Left ventricle myocardium inferior (tissue), 1 donor: ENCODE data around the gene INO80C. TPM values are rescaled to one million over a fixed set of nuclear protein-coding genes. Genes with fewer than 3 reads are reported as not detected.

Source experiments
- DNase-seq: peaks from one replicate; pipeline ENCODE4 v3.0.0-alpha.2; 2020
- H3K27ac ChIP-seq: fragments of 200-600 bp; replicated peaks from 2 replicates; pipeline ENCODE4 v1.8.0; 2021
- H3K27me3 ChIP-seq: fragments of 200-600 bp; 2 replicates; pipeline ENCODE4 v1.8.0; 2021; ENCODE audit warnings: low read depth
- H3K36me3 ChIP-seq: fragments of 200-600 bp; 2 replicates; pipeline ENCODE4 v1.8.0; 2021
- H3K4me1 ChIP-seq: fragments of 200-600 bp; 2 replicates; pipeline ENCODE4 v1.8.0; 2021
- H3K4me3 ChIP-seq: fragments of 200-600 bp; 2 replicates; pipeline ENCODE4 v1.8.0; 2021; ENCODE audit warnings: mild to moderate bottlenecking, moderate library complexity
- H3K9me3 ChIP-seq: fragments of 200-600 bp; replicated peaks from 2 replicates; pipeline ENCODE4 v1.8.0; 2021
- intact Hi-C: fragments of 100-400 bp; cut with micrococcal nuclease; formaldehyde crosslinking; loops from one replicate; pipeline ENCODE4 v1.11.0; 2022
- total RNA-seq: library from RNA; stranded (reverse); fragmentation: NEBNext Ultra II Directional; extraction: Animal tissue kit (Norgen Biotek cat#: 25700); gene quantifications from one replicate; pipeline ENCODE4 v1.2.1, GENCODE V29; 2021
- TF ChIP-seq, protein P1 (sequence below): fragments of 200-600 bp; IDR thresholded peaks from 2 replicates; pipeline ENCODE4 v1.8.0; 2021; ENCODE audit warnings: antibody characterized with exemption, mild to moderate bottlenecking, borderline replicate concordance
- donor health status: DM: no; HTN: yes; CAD: no; lungs with severe emphysema.

INO80C gene
- total RNA-seq, 1 donor from 2014 or later = 20.3 TPM

DNA sequence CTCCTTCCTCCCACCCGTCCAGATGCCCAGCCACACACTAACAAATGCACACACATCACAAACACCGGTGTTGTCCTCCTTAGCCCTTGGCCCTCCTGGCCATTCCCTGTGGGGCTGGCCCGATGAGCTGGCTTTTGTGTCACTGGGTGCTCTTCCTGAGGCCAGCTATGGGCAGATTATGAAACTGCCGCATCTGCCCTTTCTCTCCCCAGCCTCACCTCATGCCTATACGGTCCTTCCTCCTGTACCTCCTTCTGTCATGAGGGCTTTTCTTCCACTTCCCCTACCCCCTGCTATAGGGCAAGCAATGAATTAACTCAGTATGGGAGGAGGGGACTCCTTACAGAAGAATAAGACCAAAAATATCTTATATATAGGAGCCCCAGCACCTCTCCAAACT is 10.3 kb upstream of the INO80C start:
- Histone ChIP-seq H3K27me3 (no peaks in the 10 kb centered on the region), H3K36me3 (no peaks in the 10 kb centered on the region), H3K4me3 (no peak overlapping the region), H3K27ac (no peak overlapping the region), H3K4me1 (peaks cover 26% of the 10 kb centered on the region), H3K9me3 (no peaks in the 10 kb centered on the region)
- TF ChIP-seq, protein P1, sequence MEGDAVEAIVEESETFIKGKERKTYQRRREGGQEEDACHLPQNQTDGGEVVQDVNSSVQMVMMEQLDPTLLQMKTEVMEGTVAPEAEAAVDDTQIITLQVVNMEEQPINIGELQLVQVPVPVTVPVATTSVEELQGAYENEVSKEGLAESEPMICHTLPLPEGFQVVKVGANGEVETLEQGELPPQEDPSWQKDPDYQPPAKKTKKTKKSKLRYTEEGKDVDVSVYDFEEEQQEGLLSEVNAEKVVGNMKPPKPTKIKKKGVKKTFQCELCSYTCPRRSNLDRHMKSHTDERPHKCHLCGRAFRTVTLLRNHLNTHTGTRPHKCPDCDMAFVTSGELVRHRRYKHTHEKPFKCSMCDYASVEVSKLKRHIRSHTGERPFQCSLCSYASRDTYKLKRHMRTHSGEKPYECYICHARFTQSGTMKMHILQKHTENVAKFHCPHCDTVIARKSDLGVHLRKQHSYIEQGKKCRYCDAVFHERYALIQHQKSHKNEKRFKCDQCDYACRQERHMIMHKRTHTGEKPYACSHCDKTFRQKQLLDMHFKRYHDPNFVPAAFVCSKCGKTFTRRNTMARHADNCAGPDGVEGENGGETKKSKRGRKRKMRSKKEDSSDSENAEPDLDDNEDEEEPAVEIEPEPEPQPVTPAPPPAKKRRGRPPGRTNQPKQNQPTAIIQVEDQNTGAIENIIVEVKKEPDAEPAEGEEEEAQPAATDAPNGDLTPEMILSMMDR = no peak
- intact Hi-C loops = no loop called here
- no peak for DNase-seq

DNA sequence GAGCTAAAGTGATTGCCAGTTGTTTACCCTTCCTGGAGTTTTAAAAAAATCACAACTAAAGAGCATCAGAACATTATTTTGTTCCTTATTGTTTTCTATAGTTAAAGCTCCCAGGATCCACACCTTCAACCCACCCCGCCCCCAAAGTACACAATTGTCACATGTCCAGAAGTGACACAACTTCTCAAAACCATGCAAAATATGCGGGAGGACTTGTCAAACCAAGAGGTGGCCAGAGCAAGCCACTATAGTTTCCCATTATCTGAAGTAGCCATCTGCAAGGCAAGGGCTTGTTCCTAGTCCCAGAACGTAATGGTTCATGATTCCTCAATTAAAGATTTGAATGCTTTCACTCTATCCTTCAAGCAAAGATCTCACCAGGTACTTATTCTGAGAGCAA is 9.9 kb upstream of the INO80C start:
- no peak for DNase-seq
- Histone ChIP-seq H3K4me3 (no peak overlapping the region), H3K27ac (no peak overlapping the region), H3K4me1 (peaks cover 22% of the 10 kb centered on the region), H3K36me3 (no peaks in the 10 kb centered on the region), H3K9me3 (no peaks in the 10 kb centered on the region), H3K27me3 (no peaks in the 10 kb centered on the region)
- TF ChIP-seq, protein P1 = no peak
- intact Hi-C loops = no loop called here

DNA sequence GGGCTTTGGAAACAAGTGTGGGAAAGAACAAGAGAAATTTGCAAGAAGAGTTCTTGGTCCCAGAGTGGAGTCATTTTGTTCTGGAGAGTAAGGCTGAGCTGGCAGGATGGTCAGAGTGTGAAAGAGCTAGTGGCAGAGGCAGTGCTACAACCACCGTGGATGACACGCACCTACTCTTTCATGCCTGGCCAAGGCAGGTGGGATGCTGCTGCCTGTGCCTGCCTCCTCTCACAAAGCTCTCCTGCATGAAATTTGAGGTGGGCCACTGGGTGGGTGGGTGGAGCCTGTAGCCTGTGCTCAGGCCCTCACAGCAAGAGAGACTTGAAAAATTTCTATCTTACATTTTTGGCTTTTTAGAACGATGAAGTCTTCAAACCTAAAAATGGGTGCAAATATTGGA is 9.4 kb upstream of the INO80C start:
- DNase-seq = no peak
- Histone ChIP-seq H3K27ac (no peak overlapping the region), H3K27me3 (no peaks in the 10 kb centered on the region), H3K9me3 (no peaks in the 10 kb centered on the region), H3K36me3 (no peaks in the 10 kb centered on the region), H3K4me3 (no peak overlapping the region), H3K4me1 (peaks cover 22% of the 10 kb centered on the region)
- intact Hi-C loops = no loop called here
- TF ChIP-seq, protein P1 = no peak

DNA sequence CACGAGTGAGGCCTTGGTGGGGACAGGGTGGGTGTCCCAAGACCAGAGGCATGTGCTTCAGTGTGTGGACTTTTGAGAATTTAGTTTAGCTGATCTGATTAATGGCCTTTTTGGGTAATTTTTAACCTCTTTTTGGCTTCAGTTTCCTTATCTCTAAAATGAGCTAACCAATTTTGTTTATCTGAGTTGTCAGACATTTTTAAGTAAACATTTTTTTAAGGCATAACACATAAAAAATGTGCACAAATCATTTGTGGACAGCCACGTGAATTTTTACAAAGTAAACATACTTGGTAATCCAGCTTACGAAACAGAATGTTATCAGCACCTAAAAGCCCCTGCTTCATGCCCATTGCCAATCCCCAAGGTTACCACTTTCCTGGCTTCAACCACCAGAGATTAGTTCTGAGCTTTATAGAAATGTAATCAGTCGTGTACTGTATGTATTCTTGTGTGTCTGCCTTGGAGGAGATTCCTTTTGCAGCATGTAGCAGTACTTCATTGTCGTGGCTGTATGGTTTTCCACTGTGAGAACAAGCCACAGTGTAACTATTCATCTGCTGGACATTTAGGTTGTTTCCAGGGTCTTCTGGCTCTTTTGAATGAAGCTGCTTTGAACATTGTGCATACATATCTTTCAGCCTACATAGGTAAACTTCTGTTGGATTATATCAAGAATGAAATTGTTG is 8.4 kb upstream of the INO80C start:
- Histone ChIP-seq H3K9me3 (no peaks in the 10 kb centered on the region), H3K4me1 (peaks cover 14% of the 10 kb centered on the region), H3K4me3 (no peak overlapping the region), H3K36me3 (no peaks in the 10 kb centered on the region), H3K27ac (no peak overlapping the region), H3K27me3 (no peaks in the 10 kb centered on the region)
- DNase-seq = no peak
- TF ChIP-seq, protein P1 = no peak
- intact Hi-C loops = no loop called here

DNA sequence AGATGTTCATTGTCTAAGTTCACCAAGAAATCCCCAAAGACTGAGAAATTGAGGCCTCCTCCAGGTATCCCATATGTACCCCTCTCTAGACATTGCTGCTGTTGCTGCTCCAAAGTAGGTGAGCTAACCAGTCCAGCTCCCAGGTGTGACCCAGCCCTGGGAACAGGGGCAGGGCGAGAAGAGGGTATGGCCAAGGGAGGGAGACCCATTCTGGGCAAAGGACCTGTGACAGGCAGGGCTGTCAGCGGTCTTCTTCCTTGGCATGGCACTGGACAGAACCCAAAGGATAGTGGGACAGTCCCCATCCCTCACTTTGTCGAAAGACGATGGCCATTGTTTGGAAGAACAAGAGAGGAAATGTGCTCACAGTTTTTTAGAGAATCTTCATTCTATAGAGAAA is 7.2 kb upstream of the INO80C start:
- no peak for DNase-seq
- Histone ChIP-seq H3K36me3 (no peaks in the 10 kb centered on the region), H3K27me3 (no peaks in the 10 kb centered on the region), H3K9me3 (no peaks in the 10 kb centered on the region), H3K4me3 (no peak overlapping the region), H3K27ac (no peak overlapping the region), H3K4me1 (peaks cover 3% of the 10 kb centered on the region)
- intact Hi-C loops = no loop called here
- TF ChIP-seq, protein P1 = no peak

DNA sequence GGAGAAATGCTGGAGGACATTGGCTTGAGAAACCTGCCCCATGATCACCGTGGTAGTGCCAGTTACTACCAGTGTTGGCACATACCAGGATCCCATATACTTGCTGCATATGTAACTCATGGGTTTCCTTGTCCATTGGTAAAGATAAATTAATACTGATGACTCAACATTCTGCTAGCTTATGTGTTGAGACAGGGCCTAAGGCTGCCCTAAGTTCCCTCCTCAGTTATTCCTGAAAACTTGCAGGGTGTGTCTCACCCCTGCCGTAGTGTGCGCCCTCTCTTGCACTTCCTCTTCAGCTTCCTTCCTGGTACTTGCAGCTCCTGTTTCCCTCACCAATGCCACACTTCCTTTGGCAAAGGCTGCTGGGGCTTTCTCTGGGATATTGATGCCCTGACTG is 4.3 kb upstream of the INO80C start:
- no peak overlapping the region for H3K4me3 ChIP-seq
- intact Hi-C loops = no loop called here
- DNase-seq = no peak
- no peak overlapping the region for H3K27ac ChIP-seq
- TF ChIP-seq, protein P1 = no peak
- peaks cover 7% of the 10 kb centered on the region for H3K4me1 ChIP-seq
- no peaks in the 10 kb centered on the region for H3K9me3 ChIP-seq
- H3K36me3 ChIP-seq = no peaks in the 10 kb centered on the region
- H3K27me3 ChIP-seq = no peaks in the 10 kb centered on the region
